Measurements from ENCODE around the gene MAPK8IP1. TPM values are rescaled to one million over a fixed set of nuclear protein-coding genes. Genes with fewer than 3 reads are reported as not detected.

MAPK8IP1 gene
- 11.3 TPM for total RNA-seq

GRCh38 chr11:45885274-45885920 lies at the start of gene MAPK8IP1:
Gene MAPK8IP1, plus strand, starts transcription at chr11:45885651. Its CDS starts 170 bp downstream, at chr11:45885821.

DNA sequence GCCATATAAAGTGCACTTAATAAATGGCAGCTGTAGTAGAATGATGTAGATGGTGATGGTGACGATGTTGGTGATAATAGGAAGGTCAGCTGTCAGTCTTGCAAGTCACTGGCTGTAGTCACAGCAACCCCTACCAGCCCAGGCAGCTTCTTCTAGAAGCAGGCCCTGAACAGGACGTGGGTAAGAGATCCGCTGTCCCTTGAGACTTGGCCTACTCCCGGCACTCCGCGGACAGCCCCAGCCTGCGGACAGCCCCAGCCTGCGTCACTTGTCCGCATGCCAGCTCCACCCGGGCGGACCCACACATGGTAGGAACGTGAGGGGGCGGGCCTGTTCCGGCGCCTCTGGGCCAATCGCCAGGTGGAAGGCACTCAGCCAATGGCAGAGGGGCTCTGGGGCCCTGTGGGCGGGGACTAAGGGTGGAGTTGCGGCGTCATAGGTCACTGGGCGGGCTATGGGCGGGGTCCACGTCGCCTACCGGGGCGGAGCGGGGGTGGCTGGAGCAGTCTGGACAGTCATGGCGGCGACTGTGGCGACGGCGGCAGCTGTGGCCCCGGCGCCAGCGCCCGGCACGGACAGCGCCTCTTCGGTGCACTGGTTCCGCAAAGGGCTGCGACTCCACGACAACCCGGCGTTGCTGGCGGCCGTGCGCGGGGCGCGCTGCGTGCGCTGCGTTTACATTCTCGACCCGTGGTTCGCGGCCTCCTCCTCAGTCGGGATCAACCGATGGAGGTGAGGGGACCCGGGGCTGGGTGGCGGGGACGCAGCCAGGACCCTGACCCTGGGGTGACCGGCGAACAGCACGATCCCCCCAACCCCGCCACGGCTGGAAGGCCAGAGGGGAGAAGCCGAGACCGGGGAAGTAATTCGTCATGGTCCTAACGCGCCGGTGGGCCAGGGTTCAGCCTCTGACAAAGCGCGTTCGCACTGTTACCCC lies 38.2 kb upstream of the MAPK8IP1 start, which contains the start of gene CRY2:
CRY2 (plus strand) TSS at position 502 of the 937 bp plus-strand sequence; CDS start at position 518, 16 bp downstream.

DNA sequence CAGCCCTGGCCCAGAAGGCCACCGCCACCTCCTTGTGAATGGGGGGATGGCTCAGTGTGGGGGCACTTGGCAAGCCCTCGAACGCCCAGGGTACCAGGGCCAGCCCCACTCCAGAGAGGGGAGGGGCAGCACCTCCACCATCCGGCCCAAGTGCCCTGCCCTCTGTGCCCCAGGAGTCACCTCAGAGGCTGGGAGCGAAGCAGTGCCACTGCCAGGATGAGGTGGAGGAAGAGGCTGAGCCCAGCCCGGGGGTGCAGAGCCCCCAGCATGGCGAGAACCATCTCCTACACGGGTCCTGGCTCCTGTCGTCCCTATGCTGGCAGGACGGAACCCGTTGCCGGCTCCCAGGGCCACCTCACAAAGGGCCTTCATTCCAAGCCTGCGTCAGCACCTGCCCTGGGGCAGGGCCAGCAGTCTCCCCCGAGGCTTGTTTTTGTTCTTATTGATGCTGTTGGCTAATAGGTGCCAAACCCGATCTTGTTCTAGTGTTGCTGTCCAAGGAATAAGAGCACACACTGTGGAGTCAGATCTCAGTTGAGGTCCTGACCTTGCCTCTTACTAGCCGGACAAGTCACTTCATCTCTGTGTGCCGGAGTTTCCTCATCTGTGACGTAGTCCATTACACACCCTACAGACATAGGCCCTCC lies 21.6 kb downstream of the MAPK8IP1 start, which contains the start of gene FREY1:
FREY1 (minus strand) TSS at position 307 of the 647 bp plus-strand sequence; CDS start at position 281, 26 bp downstream.

DNA sequence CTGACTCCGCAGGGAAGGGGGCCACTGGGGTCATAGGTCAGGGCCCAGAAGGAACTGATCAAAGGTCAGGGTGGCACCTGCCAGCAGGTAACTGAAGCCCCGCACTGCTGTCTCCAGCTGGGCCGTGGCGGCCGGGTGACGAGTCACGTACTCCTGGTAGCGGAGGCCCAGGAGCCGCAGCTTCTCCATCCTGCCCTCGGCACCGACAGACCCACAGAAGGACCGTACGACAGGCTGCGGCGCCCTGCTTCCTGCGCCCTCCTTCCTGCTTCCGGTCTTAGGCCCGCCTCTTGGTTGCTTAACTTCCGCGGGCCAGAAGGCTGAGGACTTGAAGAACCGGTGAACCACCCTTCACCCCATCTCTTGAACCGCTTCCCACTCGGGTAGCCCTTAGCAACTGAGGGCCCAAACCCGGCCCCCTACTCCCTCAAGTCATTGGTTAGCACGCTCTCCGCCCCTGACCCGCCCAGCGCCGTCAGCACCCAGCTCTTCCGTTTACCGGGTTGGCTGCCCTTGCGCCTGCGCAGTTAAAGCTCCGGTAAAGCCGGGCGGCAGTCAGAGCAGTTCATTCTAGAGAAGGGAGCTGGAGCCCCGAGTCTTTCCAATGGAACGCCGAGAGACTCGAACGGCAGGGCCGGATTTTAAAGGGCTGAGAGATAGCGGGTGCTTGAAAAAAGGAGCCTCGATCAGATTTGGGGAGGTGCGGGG lies 32.3 kb downstream of the MAPK8IP1 start, which contains the start of gene PEX16:
PEX16 (minus strand) TSS at position 255 of the 708 bp plus-strand sequence; CDS start at position 189, 66 bp downstream.

DNA sequence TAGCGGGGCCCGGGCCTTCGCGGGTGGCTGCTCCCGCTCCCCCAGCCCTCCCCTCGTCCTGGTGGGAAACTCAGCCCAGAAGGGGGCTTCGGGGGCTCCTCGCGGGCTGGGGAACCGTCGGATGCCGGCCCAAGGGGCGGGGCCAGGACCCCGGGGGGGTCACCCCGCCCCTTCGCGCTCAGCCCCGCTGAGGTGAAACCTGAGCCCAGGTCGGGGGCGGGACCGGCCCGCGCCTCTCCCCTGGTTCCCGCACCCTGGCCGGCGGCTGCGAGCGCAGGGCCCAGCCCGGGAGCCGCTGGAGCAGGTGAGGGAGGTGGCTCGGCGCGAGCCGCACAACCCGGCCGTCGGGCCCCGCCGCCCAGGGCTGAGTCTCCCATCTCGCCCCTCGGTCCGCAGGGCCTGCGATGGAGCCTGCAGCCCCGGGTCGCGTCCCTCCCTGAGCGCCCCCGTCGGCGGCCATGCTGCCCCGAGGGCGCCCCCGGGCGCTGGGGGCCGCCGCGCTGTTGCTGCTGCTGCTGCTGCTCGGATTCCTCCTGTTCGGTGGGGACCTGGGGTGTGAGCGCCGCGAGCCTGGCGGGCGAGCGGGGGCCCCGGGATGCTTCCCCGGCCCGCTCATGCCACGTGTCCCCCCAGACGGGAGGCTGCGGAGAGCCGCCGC lies 37.1 kb downstream of the MAPK8IP1 start, which contains the start of gene LARGE2:
LARGE2 (plus strand) TSS at position 232 of the 658 bp plus-strand sequence; CDS start at position 459, 227 bp downstream.

Other genes with a start within 250 kb of the MAPK8IP1 start
- gene CHST1, start 220.0 kb upstream of the MAPK8IP1 start, total RNA-seq: 5.7 TPM
- 6.5 TPM for gene SLC35C1, start 80.5 kb upstream of the MAPK8IP1 start, total RNA-seq
- gene CRY2, start 38.2 kb upstream of the MAPK8IP1 start, total RNA-seq: 47.9 TPM
- gene FREY1, start 21.6 kb downstream of the MAPK8IP1 start, total RNA-seq: 0.64 TPM
- gene PEX16, start 32.2 kb downstream of the MAPK8IP1 start, total RNA-seq: 14.8 TPM
- gene LARGE2, start 37.0 kb downstream of the MAPK8IP1 start, total RNA-seq: 14.3 TPM
- 25.6 TPM for gene PHF21A, start 235.8 kb downstream of the MAPK8IP1 start, total RNA-seq

All from metanephros (tissue), 1 donor.